ENCODE results near the gene EIPR1.
"Not testable (repeated sequence)": the region's sequence is repeated elsewhere in the genome, so short reads cannot be mapped to it uniquely, and the experiment has no call there.

The EIPR1 gene

DNA sequence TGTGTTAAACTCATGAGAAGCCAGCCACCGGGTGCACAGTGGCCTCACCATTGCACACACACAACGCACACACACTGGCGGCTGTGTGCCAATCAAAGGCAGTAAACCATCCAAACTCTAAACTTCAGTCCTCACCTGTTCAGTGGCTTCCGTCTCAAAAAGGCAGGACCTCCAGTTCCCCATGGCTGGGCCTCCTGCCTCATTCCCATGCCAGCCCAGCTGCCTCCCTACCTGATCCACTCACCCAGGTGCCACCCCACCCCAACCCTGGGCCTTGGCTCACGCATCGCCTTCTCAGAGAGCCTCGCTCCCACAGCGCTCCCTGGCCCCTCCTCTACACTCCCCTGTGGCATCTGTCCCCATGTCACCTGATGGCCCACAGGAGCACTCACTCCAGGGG lies 190.9 kb downstream of the EIPR1 start:
- DNase-seq (ENCODE audit: low spot score) = no peak
- TF ChIP-seq, protein P1, sequence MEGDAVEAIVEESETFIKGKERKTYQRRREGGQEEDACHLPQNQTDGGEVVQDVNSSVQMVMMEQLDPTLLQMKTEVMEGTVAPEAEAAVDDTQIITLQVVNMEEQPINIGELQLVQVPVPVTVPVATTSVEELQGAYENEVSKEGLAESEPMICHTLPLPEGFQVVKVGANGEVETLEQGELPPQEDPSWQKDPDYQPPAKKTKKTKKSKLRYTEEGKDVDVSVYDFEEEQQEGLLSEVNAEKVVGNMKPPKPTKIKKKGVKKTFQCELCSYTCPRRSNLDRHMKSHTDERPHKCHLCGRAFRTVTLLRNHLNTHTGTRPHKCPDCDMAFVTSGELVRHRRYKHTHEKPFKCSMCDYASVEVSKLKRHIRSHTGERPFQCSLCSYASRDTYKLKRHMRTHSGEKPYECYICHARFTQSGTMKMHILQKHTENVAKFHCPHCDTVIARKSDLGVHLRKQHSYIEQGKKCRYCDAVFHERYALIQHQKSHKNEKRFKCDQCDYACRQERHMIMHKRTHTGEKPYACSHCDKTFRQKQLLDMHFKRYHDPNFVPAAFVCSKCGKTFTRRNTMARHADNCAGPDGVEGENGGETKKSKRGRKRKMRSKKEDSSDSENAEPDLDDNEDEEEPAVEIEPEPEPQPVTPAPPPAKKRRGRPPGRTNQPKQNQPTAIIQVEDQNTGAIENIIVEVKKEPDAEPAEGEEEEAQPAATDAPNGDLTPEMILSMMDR (IDR thresholded peaks at IDR 0.05; ENCODE audit: extremely low read depth, missing control alignments) = no peak

DNA sequence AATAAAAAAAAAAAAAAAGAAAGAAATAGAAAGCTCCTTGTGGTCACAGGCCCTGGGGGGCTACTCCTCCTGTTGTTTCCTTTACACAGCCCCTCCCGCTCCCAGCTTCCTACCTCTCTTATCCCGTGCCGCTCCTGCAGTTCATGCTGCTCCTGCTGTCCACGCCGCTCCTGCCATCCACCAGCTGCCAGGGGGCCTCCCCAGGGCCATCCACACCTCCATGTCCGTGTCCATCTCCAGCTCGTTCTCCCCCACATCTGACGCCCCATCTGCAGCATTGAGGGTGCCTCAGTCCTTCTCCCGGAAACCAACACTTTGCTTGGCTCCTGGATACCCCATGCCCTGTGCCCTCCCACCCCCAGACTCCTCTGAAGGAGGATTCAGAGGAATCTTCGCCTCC lies 191.7 kb downstream of the EIPR1 start:
- DNase-seq (ENCODE audit: low spot score) = peak; percentile 19
- TF ChIP-seq, protein P1 (IDR thresholded peaks at IDR 0.05; ENCODE audit: extremely low read depth, missing control alignments) = no peak

GRCh38 chr2:3185256-3185655 lies 192.4 kb downstream of the EIPR1 start:
- TF ChIP-seq, protein P1 (IDR thresholded peaks at IDR 0.05; ENCODE audit: extremely low read depth, missing control alignments) = no peak

DNA sequence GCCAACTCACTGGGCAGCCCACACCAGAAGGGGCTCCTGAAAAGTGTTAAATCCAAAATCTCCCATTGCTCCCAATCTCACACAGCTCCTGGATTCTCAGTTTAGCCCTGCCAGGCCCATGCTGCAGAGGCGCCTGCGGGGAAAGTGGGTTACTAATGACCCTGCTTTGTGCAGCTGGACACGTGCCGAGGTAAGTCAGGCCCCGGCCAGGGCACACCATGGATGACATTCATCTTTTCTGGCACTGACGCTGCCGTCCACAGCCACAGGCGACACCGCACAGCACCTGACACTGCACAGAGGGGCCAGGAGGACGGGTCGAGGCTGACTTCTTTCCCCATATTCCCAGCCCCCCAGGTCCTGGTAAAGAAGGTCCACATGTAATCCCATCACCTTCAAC lies 193.5 kb downstream of the EIPR1 start:
- DNase-seq (ENCODE audit: low spot score) = peak; percentile 24
- TF ChIP-seq, protein P1 (IDR thresholded peaks at IDR 0.05; ENCODE audit: extremely low read depth, missing control alignments) = no peak

More at GRCh38 chr2:3185256-3185655, 192.4 kb downstream of the EIPR1 start:
- DNase-seq (ENCODE audit: low spot score) = peak; percentile 22

- no peak for DNase-seq (ENCODE audit: low spot score)
- TF ChIP-seq, protein P1 (IDR thresholded peaks at IDR 0.05; ENCODE audit: extremely low read depth, missing control alignments) = no peak
Measured at GRCh38 chr2:3183766-3184165, 193.9 kb downstream of the EIPR1 start.

GRCh38 chr2:3182848-3183247 lies 194.8 kb downstream of the EIPR1 start:
- DNase-seq (ENCODE audit: low spot score) = no peak
- TF ChIP-seq, protein P1 (IDR thresholded peaks at IDR 0.05; ENCODE audit: extremely low read depth, missing control alignments) = no peak

DNA sequence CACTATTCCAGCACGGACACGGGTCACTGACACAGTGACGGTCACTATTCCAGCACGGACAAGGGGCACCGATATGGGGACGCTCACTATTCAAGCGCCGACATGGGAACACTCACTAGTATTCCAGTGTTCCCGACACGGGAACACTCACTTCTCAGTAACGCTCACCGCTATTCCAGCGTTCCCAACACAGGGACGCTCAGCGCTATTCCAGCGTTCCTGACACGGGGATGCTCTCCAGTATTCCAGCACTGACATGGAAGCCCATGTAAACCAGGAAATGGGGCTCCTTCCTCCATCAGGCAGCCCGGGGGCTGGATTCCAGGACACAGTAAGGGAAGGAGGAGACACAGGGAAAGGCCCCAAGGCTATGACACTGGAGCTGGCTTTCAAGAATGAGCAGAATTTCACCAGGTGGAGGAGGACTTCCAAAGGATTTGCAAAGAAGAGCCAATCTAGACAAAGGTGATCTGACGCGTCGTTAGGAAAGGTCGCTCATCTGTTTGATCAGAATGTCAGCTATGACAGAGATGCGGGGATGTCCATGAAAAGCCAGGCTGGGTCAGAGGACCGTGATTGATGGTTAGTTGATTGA lies 196.1 kb downstream of the EIPR1 start:
- TF ChIP-seq, protein P1 (IDR thresholded peaks at IDR 0.05; ENCODE audit: extremely low read depth, missing control alignments) = no peak
- DNase-seq (ENCODE audit: low spot score) = no peak

- not testable (repeated sequence) for DNase-seq (ENCODE audit: low spot score)
Measured at GRCh38 chr2:3180909-3181221, 196.8 kb downstream of the EIPR1 start.

Measured in GM20000 (cell line).